Glutamatergic neuron (in vitro differentiated cells): Measurements from ENCODE around the gene LRRC45. TPM values are rescaled to one million over a fixed set of nuclear protein-coding genes. Genes with fewer than 3 reads are reported as not detected.

Experiments used
- DNase-seq: peaks from one replicate; pipeline ENCODE4 v3.0.0; 2022
- H3K27ac Mint-ChIP-seq: one replicate; pipeline ENCODE4 v1.8.0; 2020; ENCODE audit warnings: mild to moderate bottlenecking, mixed read lengths, inconsistent platforms; ENCODE audit not compliant: unreplicated experiment
- H3K27me3 Mint-ChIP-seq: one replicate; pipeline ENCODE4 v1.8.0; 2020; ENCODE audit warnings: mild to moderate bottlenecking, moderate library complexity, mixed read lengths, inconsistent platforms; ENCODE audit not compliant: unreplicated experiment
- H3K36me3 Mint-ChIP-seq: one replicate; pipeline ENCODE4 v1.8.0; 2020; ENCODE audit warnings: mild to moderate bottlenecking, mixed read lengths, inconsistent platforms; ENCODE audit not compliant: unreplicated experiment
- H3K4me1 Mint-ChIP-seq: one replicate; pipeline ENCODE4 v1.8.0; 2020; ENCODE audit warnings: mild to moderate bottlenecking, low read depth, mixed read lengths, inconsistent platforms; ENCODE audit not compliant: unreplicated experiment
- H3K4me3 Mint-ChIP-seq: one replicate; pipeline ENCODE4 v1.8.0; 2020; ENCODE audit warnings: mild to moderate bottlenecking, mixed read lengths, inconsistent platforms; ENCODE audit not compliant: unreplicated experiment
- H3K9me3 Mint-ChIP-seq: one replicate; pipeline ENCODE4 v1.8.0; 2020; ENCODE audit warnings: mild to moderate bottlenecking, moderate library complexity, mixed read lengths, inconsistent platforms; ENCODE audit not compliant: unreplicated experiment
- total RNA-seq: library from RNA; stranded (reverse); fragmentation: NEBNext Ultra II Directional; extraction: Animal tissue kit (Norgen Biotek cat#: 25700); gene quantifications from one replicate; pipeline ENCODE4 v1.2.1, GENCODE V29; 2021; ENCODE audit not compliant: unreplicated experiment
- TF ChIP-seq, protein P1 (sequence below): fragments of 200-600 bp; sonication (generic); IDR thresholded peaks from one replicate; pipeline ENCODE4 v1.5.0; 2021; ENCODE audit not compliant: partially characterized antibody, unreplicated experiment

The LRRC45 gene
- total RNA-seq, 1 donor from 2014 or later, result 29.6 TPM

DNA sequence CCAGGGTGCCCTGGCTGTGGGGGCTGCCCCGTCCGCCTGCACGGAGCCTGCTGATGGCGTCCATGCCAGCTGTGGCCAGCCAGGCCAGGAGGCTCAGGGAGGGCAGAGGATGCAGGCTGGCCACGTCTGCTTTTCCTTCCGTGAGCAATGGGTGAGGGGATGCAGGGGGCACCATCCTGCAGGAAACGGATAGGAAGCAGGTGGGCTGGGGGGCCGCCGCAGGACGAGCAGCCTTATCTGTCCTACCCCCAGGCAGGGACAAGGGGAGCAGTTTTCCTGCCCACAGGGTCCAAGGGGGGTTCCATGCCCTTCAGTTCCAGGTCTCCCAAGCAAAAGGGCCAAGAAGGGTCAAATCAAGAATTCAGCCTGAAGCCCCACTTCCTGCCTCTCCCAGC is 35.7 kb downstream of the LRRC45 start:
- no peaks in the 10 kb centered on the region for H3K27me3 Mint-ChIP-seq
- no peaks in the 10 kb centered on the region for H3K9me3 Mint-ChIP-seq
- no peak overlapping the region for H3K4me3 Mint-ChIP-seq
- TF ChIP-seq, protein P1, sequence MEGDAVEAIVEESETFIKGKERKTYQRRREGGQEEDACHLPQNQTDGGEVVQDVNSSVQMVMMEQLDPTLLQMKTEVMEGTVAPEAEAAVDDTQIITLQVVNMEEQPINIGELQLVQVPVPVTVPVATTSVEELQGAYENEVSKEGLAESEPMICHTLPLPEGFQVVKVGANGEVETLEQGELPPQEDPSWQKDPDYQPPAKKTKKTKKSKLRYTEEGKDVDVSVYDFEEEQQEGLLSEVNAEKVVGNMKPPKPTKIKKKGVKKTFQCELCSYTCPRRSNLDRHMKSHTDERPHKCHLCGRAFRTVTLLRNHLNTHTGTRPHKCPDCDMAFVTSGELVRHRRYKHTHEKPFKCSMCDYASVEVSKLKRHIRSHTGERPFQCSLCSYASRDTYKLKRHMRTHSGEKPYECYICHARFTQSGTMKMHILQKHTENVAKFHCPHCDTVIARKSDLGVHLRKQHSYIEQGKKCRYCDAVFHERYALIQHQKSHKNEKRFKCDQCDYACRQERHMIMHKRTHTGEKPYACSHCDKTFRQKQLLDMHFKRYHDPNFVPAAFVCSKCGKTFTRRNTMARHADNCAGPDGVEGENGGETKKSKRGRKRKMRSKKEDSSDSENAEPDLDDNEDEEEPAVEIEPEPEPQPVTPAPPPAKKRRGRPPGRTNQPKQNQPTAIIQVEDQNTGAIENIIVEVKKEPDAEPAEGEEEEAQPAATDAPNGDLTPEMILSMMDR, result no peak
- H3K36me3 Mint-ChIP-seq, result no peaks in the 10 kb centered on the region
- no peak for DNase-seq
- H3K4me1 Mint-ChIP-seq, result no peaks in the 10 kb centered on the region
- no peak overlapping the region for H3K27ac Mint-ChIP-seq

DNA sequence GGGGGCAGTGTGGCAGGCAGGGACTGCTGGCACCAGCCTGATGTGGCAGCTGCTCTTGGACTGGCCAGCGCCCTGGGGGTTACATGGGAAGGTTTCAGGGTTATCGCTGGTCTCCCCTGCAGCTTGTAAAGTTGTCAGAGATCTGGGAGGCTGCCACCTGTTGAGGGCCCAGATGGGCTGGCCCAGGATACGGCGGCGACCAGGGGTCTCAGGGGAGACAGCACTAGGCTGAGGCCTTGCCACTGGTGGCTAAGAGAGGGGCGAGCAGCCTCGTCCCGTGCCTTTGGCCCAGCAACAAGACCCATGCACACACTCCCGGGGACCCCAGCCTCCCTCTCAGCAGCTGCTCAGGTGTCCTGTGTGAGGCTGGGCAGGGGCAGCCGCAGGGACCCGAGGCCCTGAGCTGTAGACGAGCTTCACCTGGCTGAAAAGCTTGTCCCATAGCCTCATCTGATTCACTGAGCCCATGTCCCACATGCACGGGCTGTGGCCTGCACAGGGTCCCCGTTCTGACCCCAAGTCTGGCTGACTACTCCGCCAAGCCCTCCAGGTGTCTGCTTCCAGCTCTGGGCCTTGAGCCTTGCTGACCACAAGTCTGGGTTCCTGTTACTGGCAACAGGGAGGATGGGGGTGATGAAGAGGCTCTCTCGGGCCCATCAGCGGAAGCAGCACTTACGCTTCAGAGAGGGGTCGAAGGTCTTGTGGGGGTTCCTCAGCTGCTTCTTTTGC is 36.3 kb downstream of the LRRC45 start:
- TF ChIP-seq, protein P1, result no peak
- Mint-ChIP-seq H3K4me1 (no peaks in the 10 kb centered on the region), H3K9me3 (no peaks in the 10 kb centered on the region), H3K27me3 (no peaks in the 10 kb centered on the region), H3K27ac (no peak overlapping the region), H3K4me3 (no peak overlapping the region), H3K36me3 (no peaks in the 10 kb centered on the region)
- DNase-seq, result no peak

DNA sequence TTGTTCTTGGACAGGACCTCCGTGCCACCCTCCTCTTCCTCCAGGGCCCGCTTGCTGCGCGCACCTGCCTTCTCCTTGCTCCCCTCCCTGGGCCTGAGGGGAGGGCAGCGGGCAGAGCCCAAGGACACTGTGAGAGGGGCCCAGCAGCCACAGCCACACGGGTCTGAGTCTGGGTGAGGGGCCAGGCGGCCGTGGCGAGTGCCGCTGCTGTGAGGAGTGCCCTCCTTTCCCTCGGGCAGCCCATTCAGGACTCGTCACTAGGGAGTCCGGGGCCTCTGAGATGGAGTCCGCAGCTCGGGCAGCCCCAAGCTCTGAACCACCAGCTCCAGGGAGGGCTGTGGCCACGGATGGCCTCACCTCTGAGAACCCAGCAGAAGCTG is 36.9 kb downstream of the LRRC45 start:
- H3K27ac Mint-ChIP-seq, result no peak overlapping the region
- TF ChIP-seq, protein P1, result no peak
- no peaks in the 10 kb centered on the region for H3K27me3 Mint-ChIP-seq
- DNase-seq, result no peak
- H3K4me3 Mint-ChIP-seq, result no peak overlapping the region
- no peaks in the 10 kb centered on the region for H3K9me3 Mint-ChIP-seq
- H3K36me3 Mint-ChIP-seq, result no peaks in the 10 kb centered on the region
- no peaks in the 10 kb centered on the region for H3K4me1 Mint-ChIP-seq

DNA sequence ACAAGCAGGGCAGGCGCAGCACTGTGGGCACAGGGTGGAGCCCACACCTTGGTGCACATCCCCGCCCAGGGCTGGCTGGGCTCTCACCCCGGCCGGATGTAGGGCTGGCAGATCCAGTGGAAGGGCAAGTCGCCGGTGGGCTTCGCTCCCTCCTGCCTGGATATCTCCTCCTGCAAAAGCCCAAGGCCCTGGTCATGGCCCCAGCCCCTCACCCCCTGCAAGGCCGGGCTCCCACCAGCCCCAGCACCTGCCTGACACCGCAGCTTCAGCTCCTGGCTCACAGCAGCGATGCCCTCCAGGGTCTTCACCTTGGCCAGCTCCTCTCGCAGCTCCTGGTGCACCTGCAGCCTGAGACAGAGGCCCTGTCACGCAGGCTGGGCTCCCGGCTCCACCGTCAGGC is 37.5 kb downstream of the LRRC45 start:
- Mint-ChIP-seq H3K36me3 (no peaks in the 10 kb centered on the region), H3K4me1 (no peaks in the 10 kb centered on the region), H3K27me3 (no peaks in the 10 kb centered on the region), H3K9me3 (no peaks in the 10 kb centered on the region), H3K27ac (no peak overlapping the region), H3K4me3 (no peak overlapping the region)
- TF ChIP-seq, protein P1, result no peak
- no peak for DNase-seq

DNA sequence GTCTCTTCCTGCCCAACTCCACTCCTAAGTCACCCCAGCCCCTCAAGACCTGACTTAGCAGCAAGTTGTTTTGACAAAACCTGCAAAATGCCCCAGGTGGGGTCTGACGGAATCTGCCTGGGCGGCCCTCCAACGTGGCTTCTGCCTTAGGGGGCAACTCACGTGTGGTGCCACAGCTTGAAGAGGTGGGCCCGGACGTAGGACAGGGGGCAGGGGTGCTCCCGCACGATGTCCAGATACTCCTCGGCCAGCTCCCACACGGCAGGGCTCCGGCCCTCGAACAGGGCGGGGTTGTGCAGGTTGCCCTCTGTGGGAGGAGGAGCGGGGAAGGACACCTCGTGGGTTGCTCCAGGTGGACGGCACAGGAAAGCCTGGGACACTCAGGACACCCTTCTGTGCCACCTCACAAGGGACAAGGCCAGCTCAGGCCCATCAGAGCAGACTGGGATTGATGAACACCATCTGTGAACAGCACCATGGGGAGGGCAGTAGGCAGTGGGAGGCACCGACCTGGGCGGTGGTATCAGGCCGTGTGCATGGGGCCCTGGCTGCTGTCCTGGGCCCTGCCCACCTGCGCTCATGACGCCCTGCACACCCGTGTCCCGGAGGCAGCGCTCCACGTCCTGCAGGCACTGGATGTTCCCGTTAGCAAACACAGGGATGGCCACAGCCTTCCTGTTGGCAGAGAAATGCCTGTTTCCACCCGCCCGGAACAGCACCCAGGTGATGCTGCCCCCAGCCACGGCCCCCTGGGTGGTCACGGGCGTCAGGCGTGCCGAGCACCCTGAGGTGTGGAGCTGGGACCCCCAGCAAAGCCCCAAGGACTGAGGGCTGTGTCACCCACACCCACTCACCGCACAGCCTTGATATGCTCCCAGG is 38.2 kb downstream of the LRRC45 start:
- TF ChIP-seq, protein P1, result no peak
- no peak for DNase-seq
- peaks cover 2% of the 10 kb centered on the region for H3K27me3 Mint-ChIP-seq

More for the DNA sequence above, 38.2 kb downstream of the LRRC45 start:
- Mint-ChIP-seq H3K27ac (no peak overlapping the region), H3K4me3 (no peak overlapping the region), H3K36me3 (no peaks in the 10 kb centered on the region), H3K9me3 (peaks cover 3% of the 10 kb centered on the region), H3K4me1 (no peaks in the 10 kb centered on the region)
